Measurements from ENCODE around the gene LMF1.

The LMF1 gene

GRCh38 chr16:1013593-1013900 is 42.8 kb upstream of the LMF1 start:
- no peak for DNase-seq (ENCODE audit: extremely low read depth, low read depth)
- TF ChIP-seq CTCF (IDR thresholded peaks at IDR 0.05; ENCODE audit: low read depth, low read length, missing control alignments), result no peak
- H3K4me3 ChIP-seq (replicated peaks; ENCODE audit: low read depth, low read length), result no peak overlapping the region

DNA sequence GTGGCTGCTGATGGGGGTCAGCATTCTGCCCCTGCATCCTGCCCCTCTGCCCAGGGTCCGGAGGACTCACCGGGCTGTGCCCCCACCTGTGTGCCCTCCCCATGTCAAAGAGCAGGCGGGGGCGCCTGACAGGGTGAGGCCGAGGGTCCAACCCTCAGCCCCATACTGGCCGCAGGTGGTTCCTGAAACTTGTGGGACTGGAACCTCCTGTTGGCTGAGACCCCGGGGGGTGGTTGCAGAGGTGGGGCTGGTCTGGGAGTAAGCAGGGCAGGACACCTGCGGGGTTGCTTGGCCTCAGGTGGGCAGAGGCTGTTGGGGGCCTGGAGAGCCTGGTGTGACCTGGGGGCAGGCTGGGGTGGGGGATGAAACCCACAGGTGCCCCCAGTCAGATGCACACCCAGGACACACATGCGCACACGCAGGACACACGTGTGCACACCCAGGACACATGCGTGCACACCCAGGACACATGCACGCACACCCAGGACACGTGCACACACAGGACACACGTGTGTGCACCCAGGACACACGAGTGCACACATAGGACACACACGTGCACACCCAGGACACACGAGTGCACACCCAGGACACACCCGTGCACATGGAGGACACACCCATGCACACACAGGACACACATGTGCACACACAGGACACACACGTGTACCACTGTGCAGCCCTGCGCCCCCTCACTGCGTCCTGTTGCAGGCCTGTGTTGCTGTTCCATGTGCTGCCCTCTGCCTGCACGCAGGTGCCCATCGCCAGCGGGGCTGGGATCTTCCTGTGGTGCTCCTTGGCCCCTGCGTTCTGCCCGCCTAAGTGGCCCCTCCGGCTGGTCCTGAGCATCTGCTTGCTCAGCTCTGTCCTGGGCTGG is 42.2 kb upstream of the LMF1 start:
- H3K4me3 ChIP-seq (replicated peaks; ENCODE audit: low read depth, low read length), result no peak overlapping the region
- DNase-seq (ENCODE audit: extremely low read depth, low read depth), result no peak
- TF ChIP-seq CTCF (IDR thresholded peaks at IDR 0.05; ENCODE audit: low read depth, low read length, missing control alignments), result no peak

DNA sequence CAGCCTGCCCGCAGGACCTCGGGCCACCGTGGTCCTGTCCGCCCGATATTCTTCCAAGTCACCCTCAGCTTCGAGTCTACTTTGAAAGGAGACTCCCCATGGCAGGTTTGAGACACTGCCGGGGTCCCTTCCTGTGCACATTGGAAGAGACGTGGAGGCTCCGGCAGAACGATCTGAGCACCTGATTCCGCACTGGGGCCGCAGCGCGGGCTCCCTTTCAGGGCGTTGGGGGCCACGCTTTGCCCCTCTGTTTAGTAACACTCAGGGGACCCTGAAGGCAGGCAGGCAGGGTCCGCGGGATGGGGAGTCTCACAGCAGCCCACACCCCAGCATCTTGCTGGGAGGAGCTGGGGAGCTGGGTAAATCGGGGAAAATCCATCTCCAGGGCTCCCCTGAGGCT is 41.4 kb upstream of the LMF1 start:
- no peak for TF ChIP-seq CTCF (IDR thresholded peaks at IDR 0.05; ENCODE audit: low read depth, low read length, missing control alignments)
- no peak overlapping the region for H3K4me3 ChIP-seq (replicated peaks; ENCODE audit: low read depth, low read length)
- no peak for DNase-seq (ENCODE audit: extremely low read depth, low read depth)

DNA sequence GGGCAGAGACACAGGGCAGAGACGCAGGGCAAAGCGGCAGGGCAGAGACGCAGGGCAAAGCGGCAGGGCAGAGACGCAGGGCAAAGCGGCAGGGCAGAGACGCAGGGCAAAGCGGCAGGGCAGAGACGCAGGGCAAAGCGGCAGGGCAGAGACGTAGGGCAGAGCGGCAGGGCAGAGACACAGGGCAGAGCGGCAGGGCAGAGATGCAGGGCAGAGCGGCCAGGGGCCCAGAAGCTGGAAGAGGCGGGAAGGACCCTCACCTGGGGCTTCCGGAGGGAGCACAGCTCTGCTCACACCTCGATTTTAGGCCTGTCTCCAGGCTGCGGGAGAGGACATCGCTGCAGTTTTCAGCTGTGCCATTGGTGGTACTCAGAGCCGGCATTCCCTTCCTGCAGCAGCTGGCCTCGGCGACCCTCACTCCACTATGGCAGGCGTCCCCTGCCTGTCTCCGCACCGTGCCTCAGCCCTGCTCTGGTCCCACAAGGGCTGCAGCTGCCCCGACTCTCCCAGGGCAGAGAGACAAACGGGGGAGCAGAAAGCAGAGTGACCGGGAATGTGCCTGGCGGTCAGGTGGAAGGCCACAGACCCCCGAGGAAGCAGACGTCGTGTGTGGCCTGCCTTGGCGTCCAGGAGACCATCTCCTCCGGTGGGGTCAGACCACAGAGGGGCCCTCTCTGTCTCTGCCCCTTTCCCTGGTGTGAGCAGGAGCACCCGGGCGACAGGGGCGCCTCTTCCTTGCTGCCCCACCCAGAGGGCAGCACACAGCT is 40.7 kb upstream of the LMF1 start:
- H3K4me3 ChIP-seq (replicated peaks; ENCODE audit: low read depth, low read length), result no peak overlapping the region
- no peak for DNase-seq (ENCODE audit: extremely low read depth, low read depth)
- no peak for TF ChIP-seq CTCF (IDR thresholded peaks at IDR 0.05; ENCODE audit: low read depth, low read length, missing control alignments)

DNA sequence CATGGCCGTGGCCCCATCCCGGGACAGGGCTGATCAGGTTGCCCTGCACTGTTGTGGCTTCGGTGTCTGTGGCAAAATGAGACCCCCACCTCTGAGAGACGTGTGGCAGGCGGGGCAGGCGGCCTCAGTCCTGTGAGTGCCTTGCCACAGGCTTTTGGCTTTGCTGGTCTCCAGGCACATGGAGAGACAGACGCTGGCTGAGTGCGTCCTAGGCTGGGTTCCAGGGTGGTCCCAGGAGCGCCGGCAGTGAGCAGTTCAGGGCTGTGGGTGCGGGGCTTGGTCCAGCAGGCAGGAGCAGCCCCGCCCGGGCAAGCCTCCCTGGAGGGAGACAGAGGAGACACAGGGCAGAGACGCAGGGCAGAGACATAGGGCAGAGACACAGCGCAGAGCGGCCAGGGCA is 40.0 kb upstream of the LMF1 start:
- DNase-seq (ENCODE audit: extremely low read depth, low read depth), result no peak

GRCh38 chr16:1010251-1010650 is 39.5 kb upstream of the LMF1 start:
- no peak for TF ChIP-seq CTCF (IDR thresholded peaks at IDR 0.05; ENCODE audit: low read depth, low read length, missing control alignments)
- no peak for DNase-seq (ENCODE audit: extremely low read depth, low read depth)

More for the DNA sequence above, 40.0 kb upstream of the LMF1 start:
- no peak overlapping the region for H3K4me3 ChIP-seq (replicated peaks; ENCODE audit: low read depth, low read length)
- no peak for TF ChIP-seq CTCF (IDR thresholded peaks at IDR 0.05; ENCODE audit: low read depth, low read length, missing control alignments)

More at GRCh38 chr16:1010251-1010650, 39.5 kb upstream of the LMF1 start:
- H3K4me3 ChIP-seq (replicated peaks; ENCODE audit: low read depth, low read length), result no peak overlapping the region

All from HFF-Myc (cell line).